Peyer's patch (tissue), 4 donors: ENCODE data around the gene ZFYVE19. TPM values are rescaled to one million over a fixed set of nuclear protein-coding genes. Genes with fewer than 3 reads are reported as not detected.

Source experiments
- DNase-seq, 3 donors: peaks; one replicate each; pipeline ENCODE4 v3.0.0-alpha.2; 2017 to 2019
- H3K27ac ChIP-seq, 4 donors: fragments of 200-600 bp; sonication (generic); one replicate each; pipeline ENCODE4 v1.5.1; 2016 to 2019
- H3K27me3 ChIP-seq, 2 donors: fragments of 200-600 bp; sonication (generic); one replicate each; pipeline ENCODE4 v1.5.1; 2019
- H3K36me3 ChIP-seq, 3 donors: fragments of 200-600 bp; sonication (generic); one replicate each; pipeline ENCODE4 v1.5.1; 2016 to 2019
- H3K4me1 ChIP-seq, 4 donors: fragments of 200-600 bp; sonication (generic); one replicate each; pipeline ENCODE4 v1.5.1; 2016 to 2019
- H3K4me3 ChIP-seq, 4 donors: fragments of 200-600 bp; sonication (generic); 1 replicate in 3 of 4; 2 replicates in 1 of 4; pipeline ENCODE4 v1.5.1; 2016 to 2019; ENCODE audit warnings: mild to moderate bottlenecking in 1 of 4
- H3K9me3 ChIP-seq, 4 donors: fragments of 200-600 bp; sonication (generic); one replicate each; pipeline ENCODE4 v1.5.1; 2016 to 2019; ENCODE audit warnings: mild to moderate bottlenecking in 1 of 4
- POLR2A ChIP-seq, 2 donors: fragments of 450-650 bp; IDR thresholded peaks; one replicate each; pipeline ENCODE4 v1.5.1; 2017; ENCODE audit warnings: antibody characterized with exemption in 2 of 2, mild to moderate bottlenecking in 2 of 2, moderate library complexity in 2 of 2
- total RNA-seq, 4 donors: library from RNA; depleted of rRNA; stranded (reverse); fragments of >200 nt; gene quantifications; one replicate each; pipeline ENCODE4 v1.1.0, GENCODE V29; 2016
- TF ChIP-seq, protein P1 (sequence below), 6 experiments: fragments of 450-650 bp in 4 of 6; fragments of 200-600 bp in 2 of 6; sonication (generic) in 1 of 6; IDR thresholded peaks; one replicate each; pipeline ENCODE4 v1.5.1; 2017 to 2019; ENCODE audit warnings: antibody characterized with exemption in 6 of 6, mild to moderate bottlenecking in 3 of 6, moderate library complexity in 1 of 6

ZFYVE19 gene
- total RNA-seq, 4 donors from 2014 or later = 56.9 to 110 (median 79.9) TPM

- Histone ChIP-seq H3K36me3 (peaks cover 0 to 55% (median 0%) of the 10 kb centered on the region in 3 donors), H3K27ac (no peak overlapping the region), H3K9me3 (no peaks in the 10 kb centered on the region), H3K4me3 (no peak overlapping the region), H3K4me1 (peaks cover 0 to 25% (median 18%) of the 10 kb centered on the region in 4 donors), H3K27me3 (no peaks in the 10 kb centered on the region)
- no peak for DNase-seq
- TF ChIP-seq, protein P1, sequence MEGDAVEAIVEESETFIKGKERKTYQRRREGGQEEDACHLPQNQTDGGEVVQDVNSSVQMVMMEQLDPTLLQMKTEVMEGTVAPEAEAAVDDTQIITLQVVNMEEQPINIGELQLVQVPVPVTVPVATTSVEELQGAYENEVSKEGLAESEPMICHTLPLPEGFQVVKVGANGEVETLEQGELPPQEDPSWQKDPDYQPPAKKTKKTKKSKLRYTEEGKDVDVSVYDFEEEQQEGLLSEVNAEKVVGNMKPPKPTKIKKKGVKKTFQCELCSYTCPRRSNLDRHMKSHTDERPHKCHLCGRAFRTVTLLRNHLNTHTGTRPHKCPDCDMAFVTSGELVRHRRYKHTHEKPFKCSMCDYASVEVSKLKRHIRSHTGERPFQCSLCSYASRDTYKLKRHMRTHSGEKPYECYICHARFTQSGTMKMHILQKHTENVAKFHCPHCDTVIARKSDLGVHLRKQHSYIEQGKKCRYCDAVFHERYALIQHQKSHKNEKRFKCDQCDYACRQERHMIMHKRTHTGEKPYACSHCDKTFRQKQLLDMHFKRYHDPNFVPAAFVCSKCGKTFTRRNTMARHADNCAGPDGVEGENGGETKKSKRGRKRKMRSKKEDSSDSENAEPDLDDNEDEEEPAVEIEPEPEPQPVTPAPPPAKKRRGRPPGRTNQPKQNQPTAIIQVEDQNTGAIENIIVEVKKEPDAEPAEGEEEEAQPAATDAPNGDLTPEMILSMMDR (IDR thresholded peaks at IDR 0.05) = no peak
- TF ChIP-seq POLR2A (IDR thresholded peaks at IDR 0.05) = no peak
These were observed 33.4 kb upstream of the ZFYVE19 start for GRCh38 chr15:40773496-40773895.

- Histone ChIP-seq H3K9me3 (no peaks in the 10 kb centered on the region), H3K36me3 (peaks cover 0 to 59% (median 0%) of the 10 kb centered on the region in 3 donors), H3K4me3 (no peak overlapping the region), H3K4me1 (peaks cover 0 to 21% (median 17%) of the 10 kb centered on the region in 4 donors), H3K27ac (no peak overlapping the region), H3K27me3 (no peaks in the 10 kb centered on the region)
- no peak for TF ChIP-seq POLR2A (IDR thresholded peaks at IDR 0.05)
- TF ChIP-seq, protein P1 (IDR thresholded peaks at IDR 0.05) = no peak
- DNase-seq = no peak
These were observed 33.0 kb upstream of the ZFYVE19 start for GRCh38 chr15:40773902-40774301.

DNA sequence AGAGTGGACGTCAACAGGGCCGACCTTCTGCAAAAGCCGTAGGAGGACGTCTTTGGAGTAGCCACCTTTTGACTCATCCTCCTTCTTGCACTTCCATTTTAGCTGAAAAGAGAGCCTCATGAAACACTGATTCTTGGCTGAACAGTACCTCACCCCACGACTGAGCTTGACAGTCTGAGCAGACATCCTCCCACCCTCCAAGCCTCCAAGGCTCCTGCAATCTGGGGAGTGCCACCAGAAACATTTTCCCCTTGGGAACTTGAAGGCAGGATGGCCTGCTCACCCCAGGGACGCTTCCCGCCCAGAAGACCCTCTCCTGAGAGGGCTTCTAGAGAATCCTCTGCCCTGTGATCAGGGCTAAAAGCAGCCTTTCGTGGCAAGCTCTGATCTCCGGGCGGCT, 31.9 kb upstream of the ZFYVE19 start:
- TF ChIP-seq POLR2A (IDR thresholded peaks at IDR 0.05) = no peak
- TF ChIP-seq, protein P1 (IDR thresholded peaks at IDR 0.05) = no peak
- peaks cover 0 to 10% (median 6%) of the 10 kb centered on the region in 4 donors for H3K4me1 ChIP-seq
- DNase-seq = no peak
- H3K27me3 ChIP-seq = no peaks in the 10 kb centered on the region
- no peak overlapping the region for H3K4me3 ChIP-seq
- H3K9me3 ChIP-seq = no peaks in the 10 kb centered on the region
- peaks cover 0 to 70% (median 0%) of the 10 kb centered on the region in 3 donors for H3K36me3 ChIP-seq
- no peak overlapping the region for H3K27ac ChIP-seq

GRCh38 chr15:40775740-40776536, 31.0 kb upstream of the ZFYVE19 start:
- H3K27ac ChIP-seq = no peak overlapping the region
- no peak for DNase-seq

GRCh38 chr15:40776537-40777141, 30.2 kb upstream of the ZFYVE19 start:
- H3K9me3 ChIP-seq = no peaks in the 10 kb centered on the region
- H3K4me3 ChIP-seq = no peak overlapping the region
- H3K4me1 ChIP-seq = no peaks in the 10 kb centered on the region
- no peak overlapping the region for H3K27ac ChIP-seq
- TF ChIP-seq, protein P1 (IDR thresholded peaks at IDR 0.05) = no peak
- no peak for TF ChIP-seq POLR2A (IDR thresholded peaks at IDR 0.05)
- DNase-seq = no peak
- no peaks in the 10 kb centered on the region for H3K27me3 ChIP-seq
- peaks cover 0 to 71% (median 0%) of the 10 kb centered on the region in 3 donors for H3K36me3 ChIP-seq

More at GRCh38 chr15:40775740-40776536, 31.0 kb upstream of the ZFYVE19 start:
- no peak for TF ChIP-seq POLR2A (IDR thresholded peaks at IDR 0.05)
- peaks cover 0 to under 1% (median 0%) of the 10 kb centered on the region in 4 donors for H3K4me1 ChIP-seq
- H3K36me3 ChIP-seq = peaks cover 0 to 71% (median 0%) of the 10 kb centered on the region in 3 donors
- no peak overlapping the region for H3K4me3 ChIP-seq
- H3K9me3 ChIP-seq = no peaks in the 10 kb centered on the region
- no peaks in the 10 kb centered on the region for H3K27me3 ChIP-seq
